ENCODE results near the gene PPP2R5E.
A peak's percentile ranks its signal among the peaks of the same experiment; 100 is the strongest.
"Not testable (repeated sequence)": the region's sequence is repeated elsewhere in the genome, so short reads cannot be mapped to it uniquely, and the experiment has no call there.

The PPP2R5E gene

GRCh38 chr14:63543000-63543825 is at the start of gene PPP2R5E:
Gene PPP2R5E, minus strand, starts transcription at chr14:63543377. Its CDS starts 3,692 bp downstream, at chr14:63539685.
- DNase-seq (ENCODE audit: low spot score) = peak; percentile 98

DNA sequence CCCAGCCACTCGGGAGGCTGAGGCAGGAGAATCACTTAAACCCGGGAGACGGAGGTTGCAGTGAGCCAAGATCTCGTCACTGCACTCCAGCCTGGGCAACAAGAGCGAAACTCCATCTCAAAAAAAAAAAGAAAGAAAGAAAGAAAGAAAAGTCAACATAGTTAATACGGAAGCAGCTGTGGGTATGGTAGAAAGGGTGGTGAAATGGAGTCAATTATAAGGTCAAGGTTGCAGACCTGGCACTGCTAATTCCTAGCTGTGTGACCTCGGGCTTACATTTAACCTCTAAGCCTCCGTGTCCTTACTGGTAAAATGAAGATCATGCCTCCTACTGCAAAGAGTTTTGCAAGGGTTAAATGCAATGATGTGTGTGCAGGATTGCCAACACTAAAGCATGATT is 39.9 kb upstream of the PPP2R5E start:
- not testable (repeated sequence) for DNase-seq (ENCODE audit: low spot score)

DNA sequence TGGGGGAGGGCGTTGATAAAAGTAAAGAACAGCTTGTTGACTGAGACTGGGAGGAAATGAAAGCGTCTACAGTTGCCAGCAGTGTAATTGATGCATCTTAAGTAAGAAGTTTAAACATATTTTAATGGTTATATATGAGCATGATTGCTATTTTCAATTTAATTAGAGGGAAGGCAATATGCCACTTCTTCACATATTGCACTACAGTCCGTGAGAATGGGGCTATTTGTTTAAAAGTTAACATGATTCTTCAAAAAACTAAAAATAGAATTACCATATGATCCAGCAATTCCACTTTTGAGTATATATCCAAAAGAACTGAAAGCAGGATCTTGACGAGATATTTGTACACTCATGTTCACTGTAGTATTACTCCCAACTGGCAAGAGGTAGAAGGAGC is 38.3 kb upstream of the PPP2R5E start:
- DNase-seq (ENCODE audit: low spot score) = no peak

DNA sequence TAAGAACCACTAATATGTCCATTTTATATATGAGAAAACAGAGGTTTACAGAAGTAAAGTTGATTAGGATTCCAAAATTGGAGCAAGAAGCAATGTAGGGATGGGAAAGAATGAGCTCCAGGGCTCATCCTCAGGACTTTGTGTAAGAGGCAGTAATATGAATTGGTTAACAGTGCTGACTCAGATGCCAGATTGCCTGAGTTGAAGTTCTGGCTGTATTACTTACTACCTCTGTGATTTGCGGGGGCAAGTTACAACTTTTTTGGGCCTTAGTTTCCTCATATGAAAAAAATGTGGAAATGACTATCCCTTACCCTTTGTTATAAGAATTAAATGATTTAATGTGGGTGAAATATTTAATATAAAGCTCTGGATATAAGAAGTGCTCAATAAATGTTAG is 35.1 kb upstream of the PPP2R5E start:
- DNase-seq (ENCODE audit: low spot score) = no peak

DNA sequence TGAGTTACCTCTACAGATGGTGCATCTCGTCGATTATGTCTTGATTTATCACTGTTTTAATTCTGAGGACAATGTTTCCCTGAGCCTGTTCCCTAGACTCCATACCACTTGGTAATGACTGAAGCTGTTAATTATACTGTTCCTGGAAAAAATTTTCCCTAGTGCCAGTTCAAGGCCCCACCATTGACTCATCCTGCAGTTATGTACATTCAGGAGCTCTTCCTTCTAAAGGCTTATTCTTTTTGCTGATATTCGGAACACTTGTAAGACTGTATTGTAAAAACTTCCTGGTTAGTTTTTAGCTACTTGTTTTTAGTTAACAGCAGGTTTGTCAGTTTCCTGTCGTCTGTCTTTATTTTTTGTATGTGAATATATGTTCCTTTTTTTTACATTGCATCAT is 30.4 kb upstream of the PPP2R5E start:
- no peak for DNase-seq (ENCODE audit: low spot score)

- DNase-seq (ENCODE audit: low spot score) = no peak
These were observed 22.3 kb upstream of the PPP2R5E start for GRCh38 chr14:63565448-63565847.

GRCh38 chr14:63564318-63564717 is 21.1 kb upstream of the PPP2R5E start:
- DNase-seq (ENCODE audit: low spot score) = no peak

DNA sequence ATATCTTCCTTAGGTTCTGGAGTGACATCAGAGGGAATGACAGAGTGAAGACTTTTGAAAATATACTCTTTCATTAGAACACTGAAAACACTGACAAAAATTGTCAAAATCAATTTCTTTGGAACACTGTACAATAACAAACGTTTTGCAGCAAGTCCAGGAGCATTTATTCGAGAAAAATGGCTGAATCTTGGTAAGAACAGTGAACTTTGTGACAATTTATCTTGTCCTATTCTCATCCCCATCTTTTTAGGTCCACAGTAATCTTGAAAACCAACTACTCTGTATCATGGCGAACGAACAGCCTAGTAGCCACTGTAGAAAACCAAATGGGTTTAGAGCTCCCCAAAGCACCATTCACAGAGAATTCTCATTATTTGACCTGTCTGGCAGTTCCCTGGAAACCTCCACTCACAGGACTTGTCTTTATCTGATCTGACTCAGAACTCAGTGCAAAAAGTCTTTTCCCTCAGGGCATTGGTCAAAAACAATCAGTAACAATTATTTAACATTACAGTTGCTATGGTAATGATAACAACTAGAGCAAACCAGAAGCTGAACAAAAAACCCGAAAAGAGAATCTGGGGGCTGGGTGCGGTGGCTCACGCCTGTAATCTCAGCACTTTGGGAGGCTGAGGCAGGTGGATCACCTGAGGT is 20.3 kb upstream of the PPP2R5E start:
- no peak for DNase-seq (ENCODE audit: low spot score)

GRCh38 chr14:63562405-63562804 is 19.2 kb upstream of the PPP2R5E start:
- DNase-seq (ENCODE audit: low spot score) = no peak

GRCh38 chr14:63555572-63555971 is 12.4 kb upstream of the PPP2R5E start:
- no peak for DNase-seq (ENCODE audit: low spot score)

DNA sequence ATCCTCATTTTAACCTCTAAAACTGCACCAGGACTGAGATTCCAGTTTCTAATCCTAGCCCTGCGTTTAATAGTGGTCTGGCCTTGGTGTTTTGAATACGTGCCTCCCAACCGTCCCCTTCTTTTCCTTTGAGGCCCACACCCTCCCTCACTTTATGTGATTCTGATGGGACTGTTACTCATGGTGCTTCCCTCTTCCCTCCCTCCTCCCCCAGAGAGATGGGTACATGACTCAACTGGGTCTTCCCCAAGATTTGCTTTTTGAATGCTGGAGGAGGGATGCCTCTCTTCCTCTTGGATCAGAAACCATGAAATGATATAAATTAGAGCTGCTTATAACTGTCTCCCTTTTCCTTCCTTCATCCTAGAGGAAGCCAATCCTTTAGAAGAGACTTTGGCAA is 8.2 kb upstream of the PPP2R5E start:
- no peak for DNase-seq (ENCODE audit: low spot score)

DNA sequence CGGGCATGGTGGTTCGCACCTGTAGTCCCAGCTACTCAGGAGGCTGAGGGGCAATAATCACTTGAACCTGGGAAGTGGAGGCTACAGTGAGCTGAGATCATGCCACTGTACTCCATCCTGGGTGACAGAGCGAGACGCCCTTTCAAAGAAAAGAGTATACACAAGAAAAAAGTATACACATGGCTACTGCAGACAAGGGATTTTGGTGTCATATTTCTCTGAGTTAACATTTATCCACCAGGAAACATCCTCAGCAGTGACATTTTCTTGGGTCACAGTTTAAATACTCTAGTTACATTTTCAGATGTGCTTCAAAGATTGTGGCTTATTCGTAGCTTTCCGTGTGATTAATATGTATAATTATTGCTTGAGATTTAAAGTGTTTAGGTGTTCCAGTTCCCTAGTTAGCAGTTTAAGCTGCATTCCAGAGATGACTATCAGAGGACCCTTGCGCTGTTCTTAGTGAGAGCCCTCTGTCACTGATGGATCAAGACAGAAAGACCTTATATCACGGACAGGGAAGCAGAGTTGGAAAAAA is 4.7 kb upstream of the PPP2R5E start:
- DNase-seq (ENCODE audit: low spot score) = no peak

DNA sequence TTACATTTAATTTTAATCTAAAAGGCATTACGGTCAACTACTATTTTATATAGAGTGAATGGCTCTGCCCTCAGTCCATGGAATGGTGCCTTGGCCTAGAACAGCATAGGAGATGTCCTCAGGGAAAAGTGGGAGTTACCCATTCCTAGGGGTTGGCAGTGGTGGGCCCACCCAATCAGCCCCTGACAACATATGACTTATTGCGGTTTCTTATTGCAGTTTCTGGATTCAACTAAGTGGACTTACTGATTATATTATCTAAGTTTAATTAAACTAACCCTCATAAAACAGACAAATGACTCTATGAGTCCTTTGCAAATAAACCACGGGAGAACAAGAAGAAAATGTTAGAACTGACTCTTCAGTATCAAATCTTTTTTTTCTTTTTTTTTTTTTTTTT is 2.3 kb upstream of the PPP2R5E start:
- DNase-seq (ENCODE audit: low spot score) = no peak

DNA sequence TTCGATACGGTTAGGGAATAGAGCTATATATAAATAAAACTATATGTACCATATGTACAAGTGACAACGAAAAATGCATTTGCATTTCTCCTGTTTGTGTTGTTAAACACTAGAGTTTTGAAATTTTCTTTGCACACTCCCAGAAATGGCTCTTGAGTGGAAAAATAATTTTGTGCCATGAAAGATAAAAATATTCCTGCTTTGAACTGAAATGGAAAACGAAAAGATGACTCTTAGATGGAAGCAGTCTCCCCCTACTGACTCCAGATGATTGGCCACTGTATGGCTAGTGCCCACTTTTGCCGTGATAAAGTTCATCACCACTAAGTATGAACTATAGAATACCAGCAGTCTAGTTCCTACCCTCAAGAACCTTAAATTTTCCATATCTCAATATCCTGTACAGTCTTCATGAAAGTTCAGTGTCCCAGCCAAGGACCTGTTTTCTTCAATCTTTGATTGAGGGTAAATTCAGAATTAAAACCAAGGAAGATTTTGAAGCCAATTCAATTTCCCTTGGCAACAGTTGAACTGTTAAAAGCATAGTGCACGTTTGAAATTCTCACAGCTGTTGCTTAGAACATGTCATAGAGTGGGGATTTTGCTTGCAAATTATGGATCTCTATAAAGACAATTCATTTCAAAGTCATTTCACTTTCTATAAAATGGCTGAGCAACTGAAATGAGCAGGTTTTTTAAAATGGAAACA is 1.6 kb upstream of the PPP2R5E start:
- DNase-seq (ENCODE audit: low spot score) = peak; percentile 18

- DNase-seq (ENCODE audit: low spot score) = no peak
These were observed 739 bp upstream of the PPP2R5E start for GRCh38 chr14:63543826-63544406.

DNA sequence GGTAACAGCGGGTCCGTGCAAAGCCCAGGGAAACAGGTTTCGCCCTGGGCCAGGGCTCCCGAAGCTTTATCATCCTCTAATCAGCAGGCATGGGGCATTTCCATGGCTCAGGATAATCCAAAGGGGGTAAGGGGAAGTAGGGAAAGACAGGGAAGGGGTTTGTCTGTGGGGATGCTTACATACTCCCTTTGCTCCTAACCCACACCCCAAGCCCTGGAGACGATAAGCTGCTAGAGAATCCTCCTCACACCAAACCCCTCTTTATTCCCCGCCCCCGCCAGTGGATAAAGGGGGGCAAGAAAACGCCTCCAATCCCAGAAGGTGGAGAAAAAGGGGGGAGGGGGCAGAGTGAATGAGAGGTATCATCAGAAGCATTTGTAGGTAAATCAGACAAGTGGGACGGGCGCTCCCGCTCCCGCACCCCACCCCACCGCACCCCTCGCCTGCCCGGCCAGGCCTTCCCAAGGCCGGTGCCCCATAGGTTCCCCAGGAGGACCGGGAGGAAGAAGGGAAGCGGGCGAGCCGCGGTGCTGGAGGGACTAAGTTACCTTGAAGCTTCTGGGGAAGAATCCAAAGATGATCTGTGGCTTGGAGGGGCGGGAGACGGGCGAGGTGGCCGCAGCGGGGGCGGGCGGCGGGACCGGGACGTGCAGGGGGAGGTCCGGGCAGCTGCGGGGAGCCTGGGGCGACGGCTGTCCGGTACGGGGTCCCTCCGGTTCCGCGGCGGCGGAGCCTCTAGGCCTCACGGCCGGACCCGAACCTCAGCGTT is 762 bp downstream of the PPP2R5E start:
- DNase-seq (ENCODE audit: low spot score) = no peak

DNA sequence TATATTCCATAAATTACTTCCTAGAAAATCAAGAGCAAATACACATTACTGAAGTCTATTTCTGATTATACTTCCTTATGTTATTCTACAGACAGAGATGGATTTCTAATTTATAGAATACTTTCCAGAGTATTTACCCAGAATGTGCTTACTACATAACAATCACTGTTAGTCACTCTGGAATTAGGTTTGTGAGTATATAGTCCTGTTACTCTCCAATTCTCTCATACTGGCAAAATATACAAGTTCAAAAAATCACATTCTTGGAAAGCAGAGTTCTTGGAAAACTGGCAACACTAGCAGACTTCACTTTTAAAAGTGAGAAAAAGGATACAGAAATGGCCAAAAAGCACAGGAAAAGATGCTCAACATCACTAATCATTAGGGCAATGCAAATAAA is 7.3 kb downstream of the PPP2R5E start:
- no peak for DNase-seq (ENCODE audit: low spot score)

DNA sequence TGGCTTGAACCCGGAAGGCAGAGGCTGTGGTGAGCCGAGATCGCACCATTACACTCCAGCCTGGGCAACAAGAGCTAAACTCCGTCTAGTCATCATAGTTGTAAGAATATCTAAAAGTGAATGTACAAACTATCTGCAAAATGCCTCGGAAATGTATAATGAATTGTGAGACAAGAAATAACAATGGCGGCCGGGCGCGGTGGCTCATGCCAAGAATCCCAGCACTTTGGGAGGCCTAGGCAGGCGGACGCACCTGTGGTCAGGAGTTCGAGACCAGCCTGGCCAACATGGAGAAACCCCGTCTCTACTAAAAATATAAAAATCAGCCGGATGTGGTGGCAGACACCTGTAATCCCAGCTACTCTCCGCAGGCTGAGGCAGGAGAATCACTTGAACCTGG is 9.7 kb downstream of the PPP2R5E start:
- DNase-seq (ENCODE audit: low spot score) = no peak

- no peak for DNase-seq (ENCODE audit: low spot score)
These were observed 18.5 kb downstream of the PPP2R5E start for GRCh38 chr14:63524537-63525155.

DNA sequence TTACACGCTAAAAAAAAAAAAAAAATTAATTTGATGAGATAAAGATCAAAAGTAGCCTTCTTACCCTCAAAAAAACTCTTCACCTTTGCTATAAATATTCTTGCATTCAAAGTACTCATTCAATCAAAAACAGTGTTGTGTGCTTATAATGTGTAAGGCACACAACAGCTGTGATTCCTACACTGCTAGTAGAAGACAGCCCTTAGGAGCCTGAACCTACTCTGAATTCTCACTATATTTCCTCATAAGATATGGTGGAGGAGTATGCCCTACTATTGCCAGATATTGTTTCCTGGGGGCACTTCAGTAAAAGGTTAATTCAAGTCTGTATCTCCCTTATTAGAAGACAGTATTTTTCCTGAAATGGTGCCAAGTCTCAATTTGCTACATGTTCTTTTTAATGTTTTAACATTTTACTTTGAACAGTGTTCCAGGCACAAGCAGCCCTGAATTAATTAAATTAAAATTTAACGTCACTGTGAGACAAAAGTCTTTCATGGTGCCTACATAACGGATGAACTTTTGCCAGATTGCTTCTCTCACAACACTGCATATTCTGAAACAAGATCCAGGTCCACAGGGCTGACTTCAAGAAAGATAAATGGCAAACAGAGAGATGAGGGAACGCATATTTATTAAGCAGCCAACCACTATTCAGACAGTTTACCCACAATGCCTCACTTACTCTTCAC is 19.3 kb downstream of the PPP2R5E start:
- DNase-seq (ENCODE audit: low spot score) = no peak

Data from hematopoietic multipotent progenitor cell treated with erythropoietin and hydrocortisone succinate and interleukin-3 and kit ligand, for 15 days (in vitro differentiated cells).